Progenitor cell of endocrine pancreas (in vitro differentiated cells): ENCODE measurements around the gene SERPINB7. TPM values are rescaled to one million over a fixed set of nuclear protein-coding genes. Genes with fewer than 3 reads are reported as not detected.

ENCODE experiments used
- DNase-seq: peaks from one replicate; pipeline ENCODE4 v3.0.0; 2021; ENCODE audit warnings: low spot score; ENCODE audit not compliant: unreplicated experiment
- H3K27ac Mint-ChIP-seq: 2 replicates; pipeline ENCODE4 v1.8.0; 2021; ENCODE audit warnings: mild to moderate bottlenecking, moderate library complexity, mixed read lengths
- H3K27me3 Mint-ChIP-seq: 2 replicates; pipeline ENCODE4 v1.8.0; 2021; ENCODE audit warnings: mixed read lengths
- H3K36me3 Mint-ChIP-seq: 2 replicates; pipeline ENCODE4 v1.8.0; 2022; ENCODE audit warnings: mixed read lengths; ENCODE audit not compliant: insufficient read depth
- H3K4me1 Mint-ChIP-seq: 2 replicates; pipeline ENCODE4 v1.8.0; 2021; ENCODE audit warnings: low read depth, mixed read lengths
- H3K4me3 Mint-ChIP-seq: 2 replicates; pipeline ENCODE4 v1.8.0; 2021; ENCODE audit warnings: low read depth, mild to moderate bottlenecking, moderate library complexity, mixed read lengths
- H3K9me3 Mint-ChIP-seq: 2 replicates; pipeline ENCODE4 v1.8.0; 2021; ENCODE audit warnings: low read depth, mixed read lengths
- CTCF ChIP-seq: fragments of 200-600 bp; sonication (generic); IDR thresholded peaks from one replicate; pipeline ENCODE4 v1.5.0; 2021; ENCODE audit warnings: antibody characterized with exemption, mild to moderate bottlenecking; ENCODE audit not compliant: unreplicated experiment
- long read RNA-seq: library from polyadenylated mRNA; unstranded; transcript quantifications from one replicate; pipeline ENCODE4 v2.0.0, GENCODE V29; 2020
- total RNA-seq: library from RNA; stranded (reverse); gene quantifications from 2 replicates; pipeline ENCODE4 v1.2.1, GENCODE V29; 2021

The SERPINB7 gene
- total RNA-seq = not detected in 2 replicates
- long read RNA-seq = 0 reads

DNA sequence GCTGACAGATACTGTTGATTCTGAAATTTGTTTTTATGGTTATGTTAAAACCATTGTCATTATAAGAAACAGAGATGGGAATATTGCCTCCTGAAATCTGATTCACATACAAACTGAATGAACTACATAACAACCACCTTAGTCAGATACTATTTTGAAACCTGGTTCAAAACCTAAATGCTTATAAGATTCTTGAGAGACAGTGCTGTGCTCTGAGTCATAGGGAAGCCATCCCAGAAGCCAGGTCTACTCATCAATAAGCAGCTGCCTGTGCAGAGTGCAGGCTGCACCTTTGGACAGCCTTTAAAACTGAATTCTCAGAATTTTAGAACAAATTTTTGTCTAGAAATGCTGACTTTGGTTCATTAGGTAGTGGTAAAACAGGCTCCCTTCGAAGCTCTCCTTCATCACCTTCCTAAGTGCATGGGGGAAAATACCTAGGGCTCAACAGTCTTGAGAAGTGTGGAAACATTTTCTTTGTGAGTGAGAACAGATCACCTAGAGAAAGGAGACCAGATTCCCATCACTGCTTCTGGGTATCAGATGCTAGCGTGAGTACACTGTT is at the start of gene SERPINB7:
SERPINB7 (plus strand) TSS at position 253 of the 565 bp plus-strand sequence. CDS start 6,955 bp downstream, outside the sequence.
- Mint-ChIP-seq H3K4me1 (no peaks in the 10 kb centered on the region), H3K36me3 (no peaks in the 10 kb centered on the region), H3K27ac (no peak within 1 kb of the TSS), H3K9me3 (no peaks in the 10 kb centered on the region), H3K4me3 (no peak within 1 kb of the TSS), H3K27me3 (no peaks in the 10 kb centered on the region)
- no peak for TF ChIP-seq CTCF
- DNase-seq = no peak

DNA sequence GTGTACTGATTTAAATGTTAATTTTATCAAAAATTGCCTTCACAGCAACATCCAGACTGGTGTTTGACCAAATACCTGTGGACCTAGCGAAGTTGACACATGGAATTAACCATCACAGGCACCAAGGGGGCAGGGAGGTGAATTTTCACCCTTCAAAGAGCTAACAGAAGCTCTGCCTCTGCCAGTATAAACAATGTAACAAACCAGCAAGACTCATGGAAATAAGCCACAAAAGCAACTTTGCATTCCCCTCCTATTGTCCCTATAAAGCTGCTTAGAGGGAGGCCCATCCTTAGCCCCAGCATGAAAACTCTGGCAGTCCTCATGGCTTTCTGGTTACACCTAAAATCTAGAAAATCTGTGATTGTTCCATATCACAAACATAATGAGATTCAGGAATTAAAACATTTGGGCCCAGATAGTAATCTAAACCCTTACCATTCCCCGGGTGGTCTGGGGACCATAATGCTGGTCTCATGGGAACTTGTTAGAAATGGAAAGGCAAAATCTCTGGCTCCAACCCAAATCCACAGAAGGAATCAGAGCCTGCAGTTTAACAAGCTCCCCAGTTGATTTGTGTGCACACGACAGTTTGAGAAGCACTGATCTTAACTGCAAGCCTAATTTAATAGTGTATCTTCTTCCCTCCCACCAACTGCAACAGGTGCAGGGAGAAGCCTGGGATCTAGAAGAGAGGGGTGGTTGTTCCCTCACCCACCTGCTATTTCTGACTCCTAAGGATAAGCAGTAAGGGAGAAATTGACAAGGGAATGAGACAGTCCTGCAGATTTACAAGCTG is 49.3 kb upstream of the SERPINB7 start:
- Mint-ChIP-seq H3K27ac (no peak overlapping the region), H3K4me1 (no peaks in the 10 kb centered on the region), H3K4me3 (no peak overlapping the region), H3K9me3 (no peaks in the 10 kb centered on the region), H3K36me3 (no peaks in the 10 kb centered on the region), H3K27me3 (peaks cover 3% of the 10 kb centered on the region)
- no peak for TF ChIP-seq CTCF
- DNase-seq = no peak

GRCh38 chr18:63730773-63731172 is 44.4 kb upstream of the SERPINB7 start:
- no peak overlapping the region for H3K27ac Mint-ChIP-seq
- no peak for TF ChIP-seq CTCF
- H3K4me1 Mint-ChIP-seq = peaks cover 2% of the 10 kb centered on the region
- no peak overlapping the region for H3K4me3 Mint-ChIP-seq
- no peaks in the 10 kb centered on the region for H3K36me3 Mint-ChIP-seq
- no peaks in the 10 kb centered on the region for H3K27me3 Mint-ChIP-seq
- H3K9me3 Mint-ChIP-seq = peaks cover 4% of the 10 kb centered on the region
- DNase-seq = no peak

- H3K9me3 Mint-ChIP-seq = peaks cover 4% of the 10 kb centered on the region
- H3K4me3 Mint-ChIP-seq = no peak overlapping the region
- peaks cover 2% of the 10 kb centered on the region for H3K4me1 Mint-ChIP-seq
- no peak for TF ChIP-seq CTCF
- H3K27ac Mint-ChIP-seq = no peak overlapping the region
- no peaks in the 10 kb centered on the region for H3K36me3 Mint-ChIP-seq
- no peak for DNase-seq
- no peaks in the 10 kb centered on the region for H3K27me3 Mint-ChIP-seq
These were observed 44.0 kb upstream of the SERPINB7 start for GRCh38 chr18:63731215-63731614.

- no peaks in the 10 kb centered on the region for H3K27me3 Mint-ChIP-seq
- H3K27ac Mint-ChIP-seq = no peak overlapping the region
- H3K4me1 Mint-ChIP-seq = peaks cover 4% of the 10 kb centered on the region
- DNase-seq = no peak
- H3K36me3 Mint-ChIP-seq = no peaks in the 10 kb centered on the region
- H3K4me3 Mint-ChIP-seq = no peak overlapping the region
- TF ChIP-seq CTCF = no peak
- H3K9me3 Mint-ChIP-seq = peaks cover 4% of the 10 kb centered on the region
These were observed 38.3 kb upstream of the SERPINB7 start for GRCh38 chr18:63736876-63737275.
